Renal cortical epithelial cell (primary cell): ENCODE data around the gene KIF22. TPM values are rescaled to one million over a fixed set of nuclear protein-coding genes. Genes with fewer than 3 reads are reported as not detected.
"Not testable (repeated sequence)": the region's sequence is repeated elsewhere in the genome, so short reads cannot be mapped to it uniquely, and the experiment has no call there.

Experiments
- DNase-seq: peaks from one replicate; pipeline ENCODE4 v3.0.0-alpha.2; 2011; ENCODE audit warnings: low read depth
- total RNA-seq: library from RNA; depleted of rRNA; stranded (reverse); fragments of >200 nt; gene quantifications from 2 replicates; pipeline ENCODE4 v1.2.3, GENCODE V29; 2014

The KIF22 gene
- total RNA-seq, 1 donor from 2014 or later: 14.0 TPM

DNA sequence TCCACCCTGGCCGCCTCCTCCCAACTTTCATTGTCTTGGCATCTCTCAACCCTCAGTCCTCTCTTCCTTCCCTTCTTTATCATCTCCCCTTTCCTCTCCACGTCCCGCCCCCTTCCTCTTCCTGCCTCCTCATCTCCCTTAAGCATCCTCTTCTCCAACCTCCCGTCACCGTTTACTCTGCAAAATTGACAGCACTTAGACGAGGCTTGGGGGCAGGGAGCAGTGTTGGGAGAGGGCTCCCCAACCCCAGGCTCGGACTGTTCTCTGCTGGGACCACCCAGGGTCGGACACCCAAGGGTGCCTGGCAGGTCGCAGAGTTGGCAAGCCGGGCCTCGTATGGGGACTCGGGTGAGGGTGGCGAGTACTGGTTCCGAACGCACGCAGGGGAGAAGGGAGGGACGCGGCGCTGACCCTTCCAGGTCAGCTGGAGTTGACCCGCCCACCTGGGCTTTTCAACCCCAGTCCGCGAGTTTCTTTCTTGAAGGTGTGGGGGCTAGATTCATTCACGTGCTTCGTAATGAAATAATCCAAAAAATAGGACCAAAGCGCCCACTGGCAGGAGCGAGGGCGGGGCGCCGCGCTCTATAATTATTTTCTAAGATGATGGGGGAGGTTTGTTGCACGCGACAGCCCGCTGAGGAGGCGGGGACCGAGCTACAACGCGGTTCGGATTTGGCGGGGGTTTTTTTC, 24.6 kb downstream of the KIF22 start:
- DNase-seq: no peak

DNA sequence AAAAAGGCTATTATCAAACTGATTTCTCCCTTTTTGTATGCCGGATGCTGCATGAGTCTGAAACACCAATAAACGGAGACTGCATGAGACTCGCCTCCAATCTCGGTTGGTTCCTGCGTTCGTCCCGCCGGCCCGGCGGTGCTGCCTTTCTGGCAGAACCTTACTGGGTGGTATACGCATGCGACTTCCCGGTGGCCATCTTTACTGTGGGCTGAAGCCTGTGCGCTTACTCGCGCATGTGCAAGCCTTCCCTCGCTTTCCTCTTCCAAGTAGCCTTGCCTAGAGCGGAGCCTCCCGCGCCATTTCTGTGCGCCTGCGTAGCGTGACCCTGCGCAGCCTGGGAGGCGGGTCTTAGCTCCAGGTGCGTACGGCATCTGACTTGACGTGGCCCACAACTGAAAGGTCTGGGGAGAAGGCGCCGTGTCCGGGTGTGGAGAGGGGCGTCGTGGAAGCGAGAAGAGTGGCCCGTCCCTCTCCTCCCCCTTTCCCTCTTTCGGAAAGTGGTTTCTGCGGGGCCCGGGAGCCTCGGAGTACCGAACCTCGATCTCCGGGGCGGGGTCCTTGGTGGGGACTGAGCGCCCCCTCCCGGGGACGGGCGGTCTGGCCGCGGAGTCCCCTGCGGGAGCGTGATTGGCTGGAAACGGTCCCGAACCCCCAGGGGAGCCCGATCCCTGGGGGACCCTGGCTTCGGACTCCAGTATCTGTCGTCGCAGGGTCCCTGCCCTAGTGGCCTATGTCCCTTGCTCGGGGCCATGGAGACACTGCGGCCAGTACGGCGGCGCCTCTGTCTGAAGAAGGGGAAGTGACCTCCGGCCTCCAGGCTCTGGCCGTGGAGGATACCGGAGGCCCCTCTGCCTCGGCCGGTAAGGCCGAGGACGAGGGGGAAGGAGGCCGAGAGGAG, 25.5 kb downstream of the KIF22 start, which contains the start of gene PAGR1:
Gene PAGR1, plus strand, starts transcription at position 360 of the 901 bp plus-strand sequence. Its CDS starts 374 bp downstream, at position 734.
- peak; percentile 99 for DNase-seq

DNA sequence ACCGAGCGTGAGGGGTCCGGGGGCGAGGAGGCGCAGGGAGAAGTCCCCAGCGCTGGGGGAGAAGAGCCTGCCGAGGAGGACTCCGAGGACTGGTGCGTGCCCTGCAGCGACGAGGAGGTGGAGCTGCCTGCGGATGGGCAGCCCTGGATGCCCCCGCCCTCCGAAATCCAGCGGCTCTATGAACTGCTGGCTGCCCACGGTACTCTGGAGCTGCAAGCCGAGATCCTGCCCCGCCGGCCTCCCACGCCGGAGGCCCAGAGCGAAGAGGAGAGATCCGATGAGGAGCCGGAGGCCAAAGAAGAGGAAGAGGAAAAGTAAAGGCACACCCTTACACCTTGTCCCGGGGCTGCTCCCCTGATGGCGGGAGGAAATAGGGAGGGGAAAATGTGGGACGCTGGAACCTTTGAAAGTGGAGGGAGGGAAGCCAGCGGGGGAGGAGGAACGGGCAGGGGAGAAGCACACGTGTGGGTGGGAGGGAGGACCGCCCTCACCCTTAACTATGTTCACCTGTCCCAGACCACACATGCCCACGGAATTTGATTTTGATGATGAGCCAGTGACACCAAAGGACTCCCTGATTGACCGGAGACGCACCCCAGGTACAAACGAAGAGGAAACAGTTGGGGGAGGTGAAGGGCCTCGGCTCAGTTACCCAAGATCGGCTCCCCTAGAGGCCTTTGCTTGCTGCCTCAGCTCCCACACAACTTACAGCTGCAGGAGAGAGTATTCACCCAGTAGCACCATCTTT, 26.3 kb downstream of the KIF22 start:
- no peak for DNase-seq

DNA sequence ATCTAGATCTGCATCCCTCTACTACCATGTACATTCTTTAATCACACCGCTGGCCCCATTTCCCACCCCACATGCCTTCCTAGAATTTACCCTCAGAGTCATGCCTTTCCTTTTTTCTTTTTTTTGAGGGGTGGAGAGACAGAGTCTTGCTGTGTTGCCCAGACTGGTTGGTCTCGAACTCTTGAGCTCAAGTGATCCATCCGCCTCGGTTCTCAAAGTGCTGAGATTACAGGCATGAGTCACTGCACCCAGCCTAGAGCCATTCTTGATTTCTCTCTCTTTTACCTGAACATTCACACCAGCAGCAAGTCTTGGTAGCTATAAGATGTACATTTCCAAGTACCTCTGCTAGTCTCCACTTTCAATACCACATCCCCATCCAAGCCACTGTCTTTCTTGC, 27.5 kb downstream of the KIF22 start:
- no peak for DNase-seq

DNA sequence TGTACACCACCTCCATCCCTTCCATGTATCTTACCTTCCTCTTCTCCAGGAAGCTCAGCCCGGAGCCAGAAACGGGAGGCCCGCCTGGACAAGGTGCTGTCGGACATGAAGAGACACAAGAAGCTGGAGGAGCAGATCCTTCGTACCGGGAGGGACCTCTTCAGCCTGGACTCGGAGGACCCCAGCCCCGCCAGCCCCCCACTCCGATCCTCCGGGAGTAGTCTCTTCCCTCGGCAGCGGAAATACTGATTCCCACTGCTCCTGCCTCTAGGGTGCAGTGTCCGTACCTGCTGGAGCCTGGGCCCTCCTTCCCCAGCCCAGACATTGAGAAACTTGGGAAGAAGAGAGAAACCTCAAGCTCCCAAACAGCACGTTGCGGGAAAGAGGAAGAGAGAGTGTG, 29.0 kb downstream of the KIF22 start:
- DNase-seq: no peak

DNA sequence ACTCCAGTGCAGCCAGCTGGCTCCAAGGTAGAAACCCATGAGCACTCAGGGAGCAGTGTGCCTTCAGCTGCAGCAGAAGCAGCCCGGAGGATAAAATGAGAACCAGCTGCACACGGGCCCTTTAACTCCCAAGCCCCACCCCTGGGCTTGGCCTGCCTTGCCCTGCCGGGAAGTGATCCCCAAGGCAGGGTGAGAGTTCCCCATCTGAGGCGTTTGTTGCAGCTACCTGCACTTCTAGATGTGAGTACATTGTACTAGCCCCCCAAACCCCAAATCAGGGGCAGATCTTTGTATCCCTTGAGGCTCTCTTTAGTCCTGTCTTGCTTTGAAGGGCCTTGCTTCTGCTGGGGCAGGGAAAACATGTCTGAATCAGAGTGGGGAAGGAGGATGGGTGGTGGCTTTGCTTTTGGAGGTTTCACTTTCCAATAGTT, 29.7 kb downstream of the KIF22 start, which contains the start of gene MVP:
Gene MVP, plus strand, starts transcription at position 192 of the 431 bp plus-strand sequence. CDS start 10,088 bp downstream, outside the sequence.
- peak; percentile 47 for DNase-seq

DNA sequence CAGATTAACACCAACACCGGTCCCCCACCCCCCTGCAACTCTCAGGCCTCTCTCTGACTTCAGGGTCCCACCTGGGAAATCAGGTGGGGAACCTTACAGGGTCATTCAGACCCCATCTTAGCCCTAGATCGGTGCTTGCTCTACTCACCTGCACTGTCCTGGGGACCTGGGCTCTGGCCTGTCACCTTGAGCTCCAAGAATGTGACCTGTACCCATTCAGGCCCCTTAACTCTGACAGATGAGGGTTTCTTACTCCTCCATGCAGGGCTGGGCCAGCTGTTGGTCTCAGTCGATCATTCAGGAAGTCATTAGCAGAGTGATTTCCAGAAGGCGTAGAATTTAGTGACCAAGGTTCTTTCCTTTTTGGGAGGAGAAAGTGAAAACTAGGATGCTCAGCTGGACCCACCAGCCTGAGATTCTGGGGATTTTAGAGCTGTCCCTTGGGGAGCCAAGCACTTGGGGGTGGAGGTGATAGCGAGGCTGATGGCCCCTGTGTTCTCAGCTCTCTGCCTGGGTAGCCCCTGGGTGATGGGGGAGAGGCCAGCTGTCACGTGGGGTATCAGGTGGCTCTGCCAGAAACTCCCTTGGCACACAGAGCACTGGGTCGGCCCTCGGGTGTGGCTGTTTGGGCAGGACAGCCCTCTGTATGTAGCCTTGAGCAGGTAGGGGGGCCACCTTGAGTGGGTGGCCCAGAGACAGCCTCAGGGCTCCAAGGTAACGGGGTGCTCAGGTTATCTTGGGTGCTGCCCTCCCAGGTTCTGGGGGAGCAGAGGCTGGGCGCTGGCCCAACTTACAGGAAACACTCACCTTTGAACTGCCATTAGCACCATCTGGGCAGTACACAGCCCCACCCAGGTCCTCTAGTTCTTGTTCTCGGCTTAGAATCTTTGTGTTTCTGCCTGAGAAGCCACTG, 30.4 kb downstream of the KIF22 start:
- peak; percentile 58 for DNase-seq

DNA sequence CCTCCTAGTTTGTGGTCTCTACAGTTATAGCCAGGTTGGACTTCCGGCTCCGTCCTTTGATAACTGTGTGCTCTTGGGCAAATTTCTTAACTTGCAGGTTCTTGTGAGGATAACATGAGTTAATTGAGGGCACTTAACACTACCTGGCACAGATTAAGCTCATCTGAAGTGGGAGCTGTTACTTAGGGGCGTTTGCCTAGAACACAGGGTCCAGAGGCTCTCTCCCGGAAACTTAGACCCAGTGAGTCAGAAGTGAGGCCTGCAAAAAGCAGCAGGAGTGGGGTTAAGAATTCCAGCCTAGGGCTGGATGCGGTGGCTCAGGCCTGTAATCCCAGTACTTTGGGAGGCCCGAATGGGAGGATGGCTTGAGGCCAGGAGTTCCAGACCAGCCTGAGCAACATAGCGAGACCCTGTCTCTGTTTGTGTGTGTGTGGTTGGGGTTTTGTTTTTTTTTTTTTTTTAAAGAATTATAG, 31.1 kb downstream of the KIF22 start:
- peak; percentile 86 for DNase-seq

DNA sequence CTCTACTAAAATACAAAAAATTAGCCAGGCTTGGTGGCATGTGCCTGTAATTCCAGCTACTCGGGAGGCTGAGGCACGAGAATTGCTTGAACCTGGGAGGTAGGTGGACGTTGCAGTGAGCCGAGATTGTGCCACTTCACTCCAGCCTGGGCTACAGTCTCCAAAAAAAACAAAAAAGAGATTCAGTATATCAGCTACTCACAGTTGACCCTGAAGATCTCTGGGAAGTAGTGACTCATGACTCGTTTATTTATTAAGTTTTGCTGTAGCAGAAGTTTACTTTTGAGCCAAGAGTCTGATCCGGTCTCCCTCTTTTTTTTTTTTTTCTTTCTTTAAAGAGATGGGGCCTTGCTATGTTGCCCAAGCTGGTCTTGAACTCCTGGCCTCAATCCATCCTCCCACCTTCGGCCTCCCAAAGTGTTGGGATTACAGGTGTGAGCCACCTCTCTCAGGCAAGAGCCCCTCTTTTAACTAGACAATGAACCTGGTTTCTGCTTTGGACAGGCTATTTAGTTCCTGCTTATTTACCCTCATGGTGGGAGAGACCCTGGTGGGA, 34.1 kb downstream of the KIF22 start:
- DNase-seq: peak; percentile 89

DNA sequence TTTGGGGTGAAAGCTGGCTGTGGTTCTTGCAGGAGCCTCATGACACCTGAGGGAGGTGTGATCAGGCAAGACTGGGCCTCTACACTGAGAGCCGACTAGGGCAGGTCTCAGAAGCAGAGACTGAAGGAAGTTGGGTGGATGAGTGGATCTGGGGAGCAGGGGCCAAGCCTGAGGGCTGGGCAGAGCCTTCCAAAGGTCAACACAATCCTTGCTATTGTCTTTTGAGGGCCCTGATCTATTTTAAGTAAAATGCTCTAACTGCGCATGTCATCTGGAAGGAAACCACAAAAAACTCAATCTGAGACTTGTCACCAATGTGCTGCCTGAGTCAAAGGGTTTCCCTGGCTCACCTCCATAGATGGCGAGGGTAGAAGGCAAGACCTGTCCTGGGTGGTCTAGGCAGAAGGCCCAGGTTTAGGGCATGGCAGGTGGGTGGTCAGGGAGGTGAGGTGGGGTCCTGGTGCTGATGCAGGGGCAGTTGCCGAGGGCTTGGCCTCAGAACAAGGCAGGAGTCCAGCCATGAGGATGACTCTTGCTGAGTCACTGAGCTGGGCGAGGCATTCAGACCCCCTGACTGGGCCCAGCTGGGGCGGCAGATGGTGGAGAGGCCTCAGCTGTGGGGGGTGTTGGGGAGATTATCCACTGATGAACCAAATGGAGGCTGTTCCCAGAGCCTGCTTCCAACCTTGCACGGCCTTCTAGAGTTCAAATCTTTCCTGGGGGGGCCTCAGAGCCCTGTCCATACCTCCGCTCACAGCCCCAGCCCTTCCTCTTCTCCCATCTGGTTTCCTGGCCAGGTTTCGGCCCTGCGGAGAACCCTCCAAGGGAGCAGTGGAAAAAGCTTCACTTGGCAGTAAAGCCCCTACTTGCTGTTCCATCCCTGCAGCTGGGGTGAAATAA, 34.8 kb downstream of the KIF22 start:
- DNase-seq: peak; percentile 61

DNA sequence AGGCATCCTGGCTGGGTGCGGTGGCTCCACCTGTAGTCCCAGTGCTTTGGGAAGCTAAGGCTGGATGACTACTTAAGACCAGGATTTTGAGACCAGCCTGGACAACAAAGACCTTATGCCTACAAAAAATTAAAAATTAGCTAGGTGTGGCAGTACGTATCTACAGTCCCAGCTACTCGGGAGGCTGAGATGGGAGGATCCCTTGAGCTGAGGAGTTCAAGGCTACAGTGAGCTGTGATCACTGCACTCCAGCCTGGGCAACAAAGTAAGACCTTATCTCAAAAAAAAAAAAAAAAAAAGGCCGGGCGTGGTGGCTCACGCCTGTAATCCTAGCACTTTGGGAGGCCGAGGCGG, 35.8 kb downstream of the KIF22 start:
- DNase-seq: no peak

DNA sequence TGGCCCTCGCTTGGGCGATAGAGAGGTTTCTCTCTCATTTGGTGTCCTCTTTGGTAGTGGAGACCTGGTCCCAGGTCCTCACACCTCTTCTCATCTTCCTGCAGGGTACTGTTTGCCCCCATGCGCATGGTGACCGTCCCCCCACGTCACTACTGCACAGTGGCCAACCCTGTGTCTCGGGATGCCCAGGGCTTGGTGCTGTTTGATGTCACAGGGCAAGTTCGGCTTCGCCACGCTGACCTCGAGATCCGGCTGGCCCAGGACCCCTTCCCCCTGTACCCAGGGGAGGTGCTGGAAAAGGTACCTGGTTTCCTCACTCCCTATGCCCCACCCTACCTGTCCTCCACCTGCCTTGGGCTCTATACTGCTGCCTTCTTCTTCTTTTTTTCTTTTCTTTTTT, 40.2 kb downstream of the KIF22 start:
- DNase-seq: no peak

DNA sequence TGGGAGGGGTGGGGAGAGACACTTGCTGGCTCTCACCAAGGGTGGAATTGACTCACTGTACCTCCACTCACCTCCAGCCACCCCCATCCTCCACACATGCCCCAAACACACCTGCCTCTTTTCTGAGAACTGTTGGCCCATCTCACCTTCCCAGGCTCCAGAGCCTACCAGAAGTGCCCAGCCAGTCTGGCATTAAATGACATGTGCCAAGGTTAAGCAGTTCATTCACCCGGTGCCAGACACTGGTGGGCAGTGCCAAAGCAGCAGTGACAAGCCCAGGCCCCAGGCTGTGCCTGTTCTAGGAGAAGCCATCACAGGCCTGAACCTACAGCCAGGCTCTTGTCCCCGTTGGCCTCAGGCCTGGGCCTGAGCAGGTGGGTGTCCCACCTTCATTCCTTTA, 40.9 kb downstream of the KIF22 start:
- no peak for DNase-seq

DNA sequence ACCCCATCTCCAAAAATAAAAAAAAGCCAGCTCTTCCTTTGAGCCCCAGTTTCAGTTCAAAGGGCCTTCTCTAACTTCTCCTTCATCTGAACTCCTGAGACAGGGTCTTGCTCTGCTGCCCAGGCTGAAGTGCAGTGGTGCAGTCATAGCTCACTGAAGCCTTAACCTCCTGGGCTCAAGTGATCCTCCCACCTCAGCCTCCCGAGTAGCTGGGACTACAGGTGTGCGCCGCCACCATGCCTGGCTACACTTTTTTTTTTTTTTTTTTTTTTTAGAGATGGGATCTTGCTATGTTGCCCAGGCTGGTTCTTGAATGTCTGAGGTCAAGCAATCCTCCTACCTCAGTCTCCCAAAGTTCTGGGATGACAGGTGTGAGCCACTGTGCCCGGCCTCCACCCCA, 42.7 kb downstream of the KIF22 start:
- not testable (repeated sequence) for DNase-seq

DNA sequence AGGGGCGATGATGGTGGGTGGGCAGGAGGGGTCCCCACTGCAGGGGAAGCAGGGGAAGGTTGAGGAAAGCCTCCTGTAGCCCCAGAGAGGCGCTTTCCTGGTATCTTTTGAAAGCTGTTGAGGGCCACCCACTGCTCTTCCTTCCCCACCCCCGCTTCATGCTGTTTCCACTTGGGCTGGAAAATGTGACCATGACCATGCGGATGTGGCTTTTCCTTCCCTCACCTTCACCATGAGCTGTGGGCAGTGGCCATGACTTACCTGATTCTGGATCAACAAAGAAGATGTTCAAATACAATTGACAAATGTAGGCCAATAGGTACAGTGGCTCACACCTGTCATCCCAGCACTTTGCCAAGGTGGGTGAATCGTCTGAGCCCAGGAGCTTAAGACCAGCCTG, 43.5 kb downstream of the KIF22 start:
- DNase-seq: no peak

DNA sequence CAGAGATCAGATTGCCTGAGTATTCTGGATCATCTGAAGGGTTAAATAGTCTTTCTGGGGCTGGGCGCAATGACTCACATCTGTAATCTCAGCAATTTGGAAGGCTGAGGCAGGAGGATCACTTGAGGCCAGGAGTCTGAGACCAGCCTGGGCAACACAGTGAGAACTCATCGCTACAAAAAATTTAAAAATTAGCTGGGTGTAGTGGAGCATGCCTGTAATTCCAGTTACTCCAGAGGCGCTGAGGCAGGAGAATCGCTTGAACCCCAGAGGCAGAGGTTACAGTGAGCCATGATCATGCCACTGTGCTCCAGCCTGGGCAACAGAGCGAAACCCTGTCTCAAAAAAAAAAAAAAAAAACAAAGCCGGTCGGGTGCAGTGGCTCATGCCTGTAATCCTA, 45.4 kb downstream of the KIF22 start:
- no peak for DNase-seq

DNA sequence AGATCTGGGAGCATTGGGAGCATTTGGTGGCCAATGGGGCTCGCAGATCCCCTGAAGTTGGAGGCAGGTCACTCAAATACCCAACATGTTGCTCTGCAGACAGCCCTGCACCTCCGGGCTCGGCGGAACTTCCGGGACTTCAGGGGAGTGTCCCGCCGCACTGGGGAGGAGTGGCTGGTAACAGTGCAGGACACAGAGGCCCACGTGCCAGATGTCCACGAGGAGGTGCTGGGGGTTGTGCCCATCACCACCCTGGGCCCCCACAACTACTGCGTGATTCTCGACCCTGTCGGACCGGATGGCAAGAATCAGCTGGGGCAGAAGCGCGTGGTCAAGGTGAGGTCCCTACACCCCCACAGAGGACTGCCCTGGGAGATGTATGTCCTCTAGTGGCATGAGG, 46.1 kb downstream of the KIF22 start:
- DNase-seq: no peak

DNA sequence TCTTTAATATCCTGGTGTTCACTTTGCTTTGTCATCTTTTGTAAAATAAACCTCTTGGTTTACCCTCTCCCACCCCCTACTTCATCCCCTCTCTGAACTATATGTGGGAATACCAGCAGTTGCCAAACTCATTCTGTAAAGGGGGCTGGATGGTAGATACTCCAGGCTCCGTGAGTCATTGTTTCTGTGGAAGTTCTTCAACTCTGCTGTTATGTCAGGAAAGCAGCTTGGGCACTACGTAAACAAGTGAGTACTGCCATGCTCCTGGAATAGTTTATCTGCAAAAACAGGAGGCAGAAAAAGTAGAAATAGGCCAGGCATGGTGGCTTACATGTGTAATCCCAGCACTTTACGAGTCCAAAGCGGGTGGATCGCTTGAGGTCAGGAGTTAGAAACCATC, 47.3 kb downstream of the KIF22 start:
- no peak for DNase-seq

DNA sequence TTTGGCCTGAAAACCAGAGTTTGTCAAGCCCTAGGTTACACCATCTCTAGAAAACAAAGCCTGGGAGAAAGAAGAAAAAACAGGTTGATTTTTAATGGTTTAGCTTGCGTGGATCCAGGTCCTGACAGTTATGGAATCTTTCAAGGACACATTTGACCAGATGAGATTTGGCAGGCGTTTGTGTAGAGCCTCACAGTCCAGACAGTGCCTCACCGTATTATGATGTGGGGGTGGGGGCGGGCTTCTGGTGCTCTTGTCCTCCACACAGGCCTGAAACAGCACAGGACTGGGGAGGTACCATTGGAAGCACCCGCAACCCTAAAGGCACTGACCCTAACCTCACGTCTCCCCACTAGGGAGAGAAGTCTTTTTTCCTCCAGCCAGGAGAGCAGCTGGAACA, 49.3 kb downstream of the KIF22 start:
- no peak for DNase-seq

DNA sequence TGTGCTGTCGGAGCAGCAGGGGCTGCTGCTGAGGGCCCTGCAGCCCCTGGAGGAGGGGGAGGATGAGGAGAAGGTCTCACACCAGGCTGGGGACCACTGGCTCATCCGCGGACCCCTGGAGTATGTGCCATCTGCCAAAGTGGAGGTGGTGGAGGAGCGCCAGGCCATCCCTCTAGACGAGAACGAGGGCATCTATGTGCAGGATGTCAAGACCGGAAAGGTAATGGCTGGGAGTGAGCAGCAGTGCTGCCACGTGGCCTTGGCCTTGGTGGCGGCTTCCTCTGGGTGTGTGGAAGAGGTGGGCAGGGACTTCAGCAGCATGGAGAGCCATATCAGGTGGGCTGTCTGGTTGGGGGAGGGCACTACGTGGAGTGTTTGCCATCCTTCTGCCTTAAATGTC, 49.7 kb downstream of the KIF22 start:
- DNase-seq: no peak
